Prostate gland (tissue), 2 donors: ENCODE measurements around the gene SCEL.

Source experiments
- CTCF ChIP-seq, 4 experiments: fragments of 200-600 bp in 2 of 4; fragments of 450-650 bp in 2 of 4; sonication (generic) in 2 of 4; IDR thresholded peaks; 1 replicate in 3 of 4; 2 replicates in 1 of 4; pipeline ENCODE4 v1.5.1; 2016 to 2019; ENCODE audit warnings: antibody characterized with exemption in 4 of 4, mild to moderate bottlenecking in 2 of 4, moderate library complexity in 2 of 4
- POLR2A ChIP-seq: fragments of 450-650 bp; IDR thresholded peaks from one replicate; pipeline ENCODE4 v1.6.1; 2016; ENCODE audit warnings: antibody characterized with exemption, mild to moderate bottlenecking

DNA sequence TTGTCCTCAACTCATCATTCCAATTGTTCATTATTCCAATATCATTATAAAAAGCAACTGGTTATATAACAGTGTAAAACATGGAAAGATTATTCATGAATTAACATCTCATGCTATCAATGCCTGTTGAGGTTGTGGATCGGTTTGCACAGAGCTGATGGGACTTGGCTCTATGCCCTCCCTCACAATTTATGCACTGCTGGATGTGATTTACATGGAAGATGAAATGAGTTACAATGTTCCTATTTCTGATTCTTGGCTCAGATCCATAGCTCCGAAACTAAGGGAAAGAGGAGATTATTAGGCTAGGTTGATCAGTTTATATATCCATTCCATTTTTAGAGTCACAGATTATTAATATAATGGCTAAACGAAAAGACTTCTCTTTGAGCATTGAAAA, 38.6 kb downstream of the SCEL start:
- no peak for TF ChIP-seq CTCF (IDR thresholded peaks at IDR 0.05)
- no peak for TF ChIP-seq POLR2A
